NCI-H1694 treated with DMSO at 0.1 percent for 48 hours (cell line): ENCODE results near the gene SPDYE18.
"Not testable (repeated sequence)": the region's sequence is repeated elsewhere in the genome, so short reads cannot be mapped to it uniquely, and the experiment has no call there.

Experiments
- DNase-seq: peaks from one replicate; lab custom pipeline; 2025; lab: John Stamatoyannopoulos, UW

The SPDYE18 gene

GRCh38 chr7:77006127-77007110, 55.9 kb downstream of the SPDYE18 start:
- not testable (repeated sequence) for DNase-seq

- DNase-seq, result not testable (repeated sequence)
Observed at GRCh38 chr7:77005461-77006057, 56.8 kb downstream of the SPDYE18 start.

DNA sequence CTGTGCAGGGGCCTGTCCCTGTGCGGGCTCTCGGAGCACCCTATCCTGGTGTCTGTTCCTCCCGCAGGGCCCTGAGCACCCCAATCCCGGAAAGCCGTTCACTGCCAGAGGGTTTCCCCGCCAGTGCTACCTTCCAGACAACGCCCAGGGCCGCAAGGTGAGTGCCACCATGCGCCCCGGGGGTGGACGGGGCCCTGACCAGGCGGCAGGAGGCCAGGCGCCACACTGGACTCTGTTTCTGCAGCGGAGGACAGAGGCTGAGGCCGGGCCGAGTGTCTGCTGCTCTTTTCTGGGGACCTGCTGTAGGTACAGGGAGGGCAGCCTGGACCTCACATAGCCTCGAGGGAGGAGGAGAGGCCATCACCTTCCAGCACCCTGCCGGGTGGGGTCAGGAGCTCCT, 58.2 kb downstream of the SPDYE18 start:
- DNase-seq, result not testable (repeated sequence)

DNA sequence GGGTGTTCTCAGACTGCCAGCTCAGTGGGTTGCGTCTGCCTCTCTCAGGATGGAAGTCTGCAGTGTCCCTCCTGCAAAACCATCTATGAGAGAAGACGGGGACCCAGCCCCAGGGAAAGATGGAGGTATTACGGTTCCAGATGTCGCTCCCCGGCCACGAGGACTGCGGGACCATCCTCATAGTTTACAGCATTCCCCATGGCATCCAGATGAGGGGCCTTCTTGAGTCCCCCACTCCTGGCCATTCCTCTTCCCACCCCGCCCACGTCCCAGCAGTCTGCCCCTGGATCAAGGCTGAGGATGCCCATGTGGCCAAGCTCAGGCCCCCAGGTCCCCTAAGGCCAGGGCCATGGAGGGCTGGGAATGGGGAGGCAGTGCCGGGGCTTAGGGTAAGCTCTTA, 59.1 kb downstream of the SPDYE18 start:
- DNase-seq, result not testable (repeated sequence)

DNA sequence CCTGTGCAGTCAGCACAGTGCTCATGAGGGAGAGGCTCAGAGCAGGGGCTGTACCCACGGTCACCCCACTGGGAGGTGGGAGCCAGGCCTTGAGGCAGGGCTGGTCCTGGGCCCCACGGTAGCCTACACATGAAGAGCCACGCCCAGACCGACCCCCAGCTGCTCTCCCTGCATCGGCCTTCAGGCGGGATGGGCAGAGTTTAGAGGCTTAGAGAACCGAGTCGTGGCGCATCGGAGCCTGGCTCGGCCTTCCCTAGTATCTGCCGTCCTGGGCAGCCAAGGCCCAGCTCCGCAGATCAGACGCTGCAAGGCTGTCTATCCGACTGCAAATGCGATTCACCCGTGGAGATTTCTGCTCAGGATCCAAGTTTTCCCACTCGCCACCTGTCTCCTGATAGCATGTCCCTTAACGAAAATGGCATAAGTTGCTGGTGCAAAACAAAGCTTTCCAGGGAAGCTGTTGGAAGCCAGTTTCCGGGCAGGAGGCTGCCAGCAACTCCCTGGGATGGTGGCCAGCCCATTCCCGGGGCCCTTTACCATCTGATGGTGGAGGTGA, 59.6 kb downstream of the SPDYE18 start:
- DNase-seq, result not testable (repeated sequence)

- DNase-seq, result not testable (repeated sequence)
Observed at GRCh38 chr7:77002104-77002503, 60.3 kb downstream of the SPDYE18 start.
